Skeletal muscle tissue (tissue), 4 donors: ENCODE data around the gene UBALD1. TPM values are rescaled to one million over a fixed set of nuclear protein-coding genes. Genes with fewer than 3 reads are reported as not detected.

ENCODE experiments used
- H3K27ac ChIP-seq: one replicate; pipeline ENCODE4 v1.7.0; 2013; ENCODE audit warnings: mild to moderate bottlenecking, low read depth, low read length, inconsistent platforms
- H3K27me3 ChIP-seq, 3 donors: one replicate each; pipeline ENCODE4 v1.7.0; 2013; ENCODE audit warnings: low read length in 3 of 3; ENCODE audit not compliant: control insufficient read depth in 3 of 3, insufficient read depth in 3 of 3
- H3K36me3 ChIP-seq, 3 donors: one replicate each; pipeline ENCODE4 v1.7.0; 2013; ENCODE audit warnings: low read length in 3 of 3; ENCODE audit not compliant: control insufficient read depth in 3 of 3, insufficient read depth in 3 of 3
- H3K4me1 ChIP-seq, 3 donors: one replicate each; pipeline ENCODE4 v1.7.0; 2013; ENCODE audit warnings: low read length in 3 of 3, mild to moderate bottlenecking in 3 of 3; ENCODE audit not compliant: control insufficient read depth in 3 of 3, insufficient read depth in 3 of 3
- H3K4me3 ChIP-seq, 3 donors: one replicate each; pipeline ENCODE4 v1.7.0; 2013; ENCODE audit warnings: low read length in 3 of 3
- H3K9ac ChIP-seq, 3 donors: one replicate each; pipeline ENCODE4 v1.7.0; 2013; ENCODE audit warnings: low read length in 3 of 3, mild to moderate bottlenecking in 3 of 3, moderate library complexity in 2 of 3, low read depth in 1 of 3
- H3K9me3 ChIP-seq, 3 donors: one replicate each; pipeline ENCODE4 v1.7.0; 2013; ENCODE audit warnings: low read length in 3 of 3; ENCODE audit not compliant: control insufficient read depth in 3 of 3
- total RNA-seq: library from RNA; depleted of rRNA; stranded (reverse); fragments of >200 nt; gene quantifications from one replicate; pipeline ENCODE4 v1.2.3, GENCODE V29; 2014
- donor health status: Osteomylitis.

UBALD1 gene
- total RNA-seq, 1 donor from 2014 or later = 1.0 TPM

DNA sequence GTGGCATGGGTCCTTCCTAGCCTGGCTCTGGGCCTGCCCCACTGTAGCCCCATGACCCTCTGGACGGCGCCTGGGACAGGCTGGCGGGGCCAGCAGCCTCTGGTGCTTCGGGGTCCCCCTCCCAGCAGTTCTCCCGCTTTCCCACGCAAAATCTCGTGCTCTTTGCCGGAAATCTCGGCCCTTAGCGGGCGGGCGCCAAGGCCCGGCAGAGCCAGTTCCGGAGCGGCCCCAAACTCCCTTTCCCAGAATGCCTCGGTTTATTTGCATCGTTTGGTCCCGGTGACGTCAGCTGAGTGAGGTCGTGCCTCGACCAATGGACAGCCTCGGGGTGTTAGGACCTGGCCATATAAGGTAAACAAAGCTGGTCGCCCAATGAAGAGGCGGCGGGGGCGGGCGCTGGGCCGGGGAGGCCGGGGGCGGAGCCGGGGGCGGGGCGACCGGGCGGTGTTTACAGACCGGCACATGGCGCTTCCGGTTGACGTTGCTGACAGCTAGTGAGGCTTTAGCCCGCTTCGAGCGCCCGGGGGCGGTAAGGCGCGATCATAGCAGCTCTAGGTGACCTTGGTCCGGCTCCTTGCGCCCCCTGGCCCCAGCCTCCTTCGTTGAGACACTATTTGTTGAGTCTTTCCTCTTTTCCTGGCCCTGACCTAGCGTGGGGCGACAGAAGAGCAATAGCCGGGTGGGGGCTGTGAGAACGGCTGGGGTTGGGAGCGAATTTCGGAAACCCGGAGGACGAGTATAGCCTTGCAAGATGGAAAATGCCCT, 1.5 kb upstream of the UBALD1 start:
- Histone ChIP-seq H3K36me3 (no peaks in the 10 kb centered on the region), H3K9ac (peak overlapping the region; percentile 94 to 100 (median 99)), H3K9me3 (no peaks in the 10 kb centered on the region), H3K27ac (peak overlapping the region; percentile 100), H3K4me1 (peaks cover 42 to 57% (median 55%) of the 10 kb centered on the region in 3 donors), H3K27me3 (no peaks in the 10 kb centered on the region), H3K4me3 (peak overlapping the region; percentile 77 to 94 (median 85))

GRCh38 chr16:4615384-4616046, 827 bp upstream of the UBALD1 start:
- Histone ChIP-seq H3K4me3 (peak overlapping the region; percentile 75 to 94 (median 85)), H3K27me3 (no peaks in the 10 kb centered on the region), H3K36me3 (no peaks in the 10 kb centered on the region), H3K9me3 (no peaks in the 10 kb centered on the region), H3K27ac (peak overlapping the region; percentile 97), H3K4me1 (peaks cover 42 to 57% (median 57%) of the 10 kb centered on the region in 3 donors), H3K9ac (peak overlapping the region; percentile 83 to 94 (median 83))

DNA sequence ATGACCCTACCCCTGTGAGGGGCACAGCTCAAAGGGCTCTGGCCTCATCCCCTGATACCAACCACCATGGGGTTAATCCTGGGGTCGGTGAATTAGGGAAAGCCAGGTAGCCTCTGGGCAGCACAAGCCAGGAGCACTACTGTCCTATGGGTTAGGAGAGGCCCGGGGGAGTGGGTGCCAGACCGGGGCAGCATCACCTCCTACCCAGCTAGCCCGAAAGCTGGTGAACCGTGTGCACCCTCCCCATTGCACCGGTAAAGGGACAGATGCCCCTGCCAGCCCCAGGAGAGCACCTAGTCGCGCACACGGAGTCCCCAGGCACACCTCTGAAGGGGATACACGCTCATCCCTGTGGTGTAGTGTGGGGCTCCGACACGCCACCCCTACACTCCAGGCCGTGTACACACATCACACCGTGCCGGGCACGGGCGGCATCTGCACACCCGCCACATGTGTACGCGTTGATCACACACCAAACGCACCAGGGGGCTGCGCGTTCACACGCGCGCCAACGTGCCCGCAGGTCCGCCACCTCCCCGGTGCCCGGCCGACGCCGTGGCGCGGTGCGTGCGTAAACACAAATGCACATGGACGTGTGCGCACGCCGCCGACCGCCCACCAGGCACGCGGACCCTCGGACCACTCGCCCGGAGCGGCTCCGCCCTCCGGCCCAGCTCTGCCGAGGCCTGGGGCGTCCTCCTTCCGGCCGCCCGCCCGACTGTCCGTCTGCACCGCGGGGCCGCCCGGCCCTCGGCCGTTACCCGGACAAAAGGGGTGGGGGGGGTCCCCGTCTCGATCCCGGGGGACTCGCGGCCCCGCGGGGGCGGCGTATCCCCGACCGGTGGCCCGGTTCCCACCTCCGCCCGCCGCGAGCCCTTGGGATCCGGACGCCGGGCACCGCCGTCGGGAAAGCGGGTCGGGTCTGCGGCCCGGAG, 785 bp downstream of the UBALD1 start:
- no peaks in the 10 kb centered on the region for H3K9me3 ChIP-seq
- peak overlapping the region; percentile 82 to 94 (median 85) for H3K4me3 ChIP-seq
- H3K4me1 ChIP-seq = peaks cover 42 to 54% (median 53%) of the 10 kb centered on the region in 3 donors
- H3K36me3 ChIP-seq = peaks cover 0 to 2% (median 0%) of the 10 kb centered on the region in 3 donors
- peak overlapping the region; percentile 83 to 94 (median 83) for H3K9ac ChIP-seq
- no peaks in the 10 kb centered on the region for H3K27me3 ChIP-seq
- H3K27ac ChIP-seq = peak overlapping the region; percentile 97

DNA sequence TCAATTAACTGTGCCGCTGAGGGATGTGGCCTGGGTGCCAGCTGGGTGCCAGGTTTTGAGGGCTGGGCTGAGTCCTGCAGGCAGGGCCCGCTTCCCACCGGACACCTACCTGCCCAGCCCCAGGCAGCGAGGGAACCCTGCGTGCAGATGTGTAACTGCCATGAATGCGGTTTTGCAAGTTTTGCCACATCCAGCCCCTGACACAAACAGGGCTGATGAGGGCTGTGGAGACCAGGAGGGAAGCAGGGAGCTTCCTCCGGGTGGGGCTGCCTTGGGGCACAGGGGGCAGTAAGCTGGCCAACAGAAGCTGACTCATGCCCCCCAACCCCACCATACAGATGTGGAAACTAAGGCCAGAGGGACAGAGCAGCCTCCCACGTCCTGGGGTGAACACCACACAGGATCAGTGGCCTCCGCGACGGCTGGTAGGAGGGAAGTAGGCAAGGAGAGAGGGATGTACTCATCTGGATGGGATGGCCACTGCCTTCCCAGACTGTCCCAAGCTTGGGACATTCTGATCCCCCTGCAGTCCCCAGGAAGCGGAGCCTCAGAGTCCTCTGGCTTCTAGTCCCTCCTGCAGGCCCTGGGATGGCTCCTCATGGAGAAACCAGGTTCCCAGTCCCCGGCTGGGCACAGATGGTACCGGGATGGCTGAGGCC, 1.6 kb downstream of the UBALD1 start:
- Histone ChIP-seq H3K27ac (no peak overlapping the region), H3K4me1 (peaks cover 35 to 47% (median 46%) of the 10 kb centered on the region in 3 donors), H3K36me3 (peaks cover 2 to 9% (median 7%) of the 10 kb centered on the region in 3 donors), H3K9ac (peak overlapping the region; percentile 83 to 94 (median 83)), H3K27me3 (no peaks in the 10 kb centered on the region), H3K4me3 (peak overlapping the region; percentile 82 to 94 (median 85)), H3K9me3 (no peaks in the 10 kb centered on the region)

- H3K9ac ChIP-seq = peak overlapping the region in 1 of 3 donors; percentile 94
- peak overlapping the region in 2 of 3 donors; percentile 13 to 94 for H3K4me3 ChIP-seq
- H3K27ac ChIP-seq = no peak overlapping the region
- peaks cover 33 to 42% (median 40%) of the 10 kb centered on the region in 3 donors for H3K4me1 ChIP-seq
- H3K9me3 ChIP-seq = no peaks in the 10 kb centered on the region
- no peaks in the 10 kb centered on the region for H3K27me3 ChIP-seq
- H3K36me3 ChIP-seq = peaks cover 7 to 15% (median 13%) of the 10 kb centered on the region in 3 donors
These were observed 2.2 kb downstream of the UBALD1 start for GRCh38 chr16:4612474-4612931.

GRCh38 chr16:4611337-4612021, 3.2 kb downstream of the UBALD1 start:
- H3K4me1 ChIP-seq = peaks cover 27 to 36% (median 32%) of the 10 kb centered on the region in 3 donors
- peaks cover 7 to 15% (median 15%) of the 10 kb centered on the region in 3 donors for H3K36me3 ChIP-seq
- no peak overlapping the region for H3K4me3 ChIP-seq
- H3K27me3 ChIP-seq = no peaks in the 10 kb centered on the region
- no peaks in the 10 kb centered on the region for H3K9me3 ChIP-seq
- no peak overlapping the region for H3K9ac ChIP-seq
- no peak overlapping the region for H3K27ac ChIP-seq

GRCh38 chr16:4610011-4611005, 4.4 kb downstream of the UBALD1 start:
- no peak overlapping the region for H3K9ac ChIP-seq
- H3K4me3 ChIP-seq = no peak overlapping the region
- peaks cover 7 to 15% (median 15%) of the 10 kb centered on the region in 3 donors for H3K36me3 ChIP-seq
- H3K27me3 ChIP-seq = no peaks in the 10 kb centered on the region
- H3K9me3 ChIP-seq = no peaks in the 10 kb centered on the region
- peaks cover 20 to 29% (median 24%) of the 10 kb centered on the region in 3 donors for H3K4me1 ChIP-seq
- H3K27ac ChIP-seq = no peak overlapping the region
